Activated CD8-positive, alpha-beta memory T cell treated with anti-CD3 and anti-CD28 coated beads, Interleukin-2, amount 50 U/mL, for 1 hour (primary cell): ENCODE results near the gene AIFM3.
"Not testable (repeated sequence)": the region's sequence is repeated elsewhere in the genome, so short reads cannot be mapped to it uniquely, and the experiment has no call there.

Experiments used
- DNase-seq: peaks from one replicate; pipeline ENCODE4 v3.0.0-alpha.2; 2020; ENCODE audit errors: extremely low read depth

AIFM3 gene

GRCh38 chr22:21003782-21004181 is 36.7 kb downstream of the AIFM3 start:
- DNase-seq: no peak

- not testable (repeated sequence) for DNase-seq
Observed at GRCh38 chr22:21009208-21009607, 42.2 kb downstream of the AIFM3 start.

- no peak for DNase-seq
Observed at GRCh38 chr22:21009638-21010425, 42.8 kb downstream of the AIFM3 start.

- no peak for DNase-seq
Observed at GRCh38 chr22:21010426-21011113, 43.5 kb downstream of the AIFM3 start.

- DNase-seq: no peak
Observed at GRCh38 chr22:21012446-21013407, 45.7 kb downstream of the AIFM3 start.

- DNase-seq: no peak
Observed at GRCh38 chr22:21013657-21014201, 46.7 kb downstream of the AIFM3 start.

GRCh38 chr22:21014202-21014725 is 47.2 kb downstream of the AIFM3 start:
- DNase-seq: peak; percentile 66

GRCh38 chr22:21014726-21015465 is 47.8 kb downstream of the AIFM3 start, which contains the start of gene P2RX6:
P2RX6 (plus strand) TSS chr22:21015165; CDS start chr22:21015175, 10 bp downstream.
- DNase-seq: no peak

- DNase-seq: no peak
Observed at GRCh38 chr22:21015466-21016006, 48.5 kb downstream of the AIFM3 start.

- DNase-seq: no peak
Observed at GRCh38 chr22:21016644-21017420, 49.8 kb downstream of the AIFM3 start.

- no peak for DNase-seq
Observed at GRCh38 chr22:21018314-21018713, 51.3 kb downstream of the AIFM3 start.

GRCh38 chr22:21020802-21021429 is 53.9 kb downstream of the AIFM3 start:
- DNase-seq: no peak

GRCh38 chr22:21022507-21022906 is 55.5 kb downstream of the AIFM3 start:
- no peak for DNase-seq

- DNase-seq: no peak
Observed at GRCh38 chr22:21022955-21023614, 56.0 kb downstream of the AIFM3 start.

- DNase-seq: no peak
Observed at GRCh38 chr22:21025266-21025665, 58.2 kb downstream of the AIFM3 start.

GRCh38 chr22:21025763-21026755 is 59.0 kb downstream of the AIFM3 start:
- DNase-seq: no peak
